LNCaP clone FGC (cell line): ENCODE data around the gene DOLPP1.
"Not testable (repeated sequence)": the region's sequence is repeated elsewhere in the genome, so short reads cannot be mapped to it uniquely, and the experiment has no call there.

Source experiments
- DNase-seq: peaks from one replicate; pipeline ENCODE4 v3.0.0-alpha.2; 2011; ENCODE audit warnings: low read depth
- H3K4me3 ChIP-seq: 2 replicates; pipeline ENCODE4 v1.5.1; 2011; ENCODE audit warnings: mild to moderate bottlenecking, low read depth, low read length, control low read depth
- TF ChIP-seq, protein P1 (sequence below): IDR thresholded peaks from 2 replicates; pipeline ENCODE4 v1.5.1; 2012; ENCODE audit warnings: mild to moderate bottlenecking; ENCODE audit not compliant: control insufficient read depth, insufficient read depth; ENCODE audit errors: extremely low read depth

Gene DOLPP1, protein sequence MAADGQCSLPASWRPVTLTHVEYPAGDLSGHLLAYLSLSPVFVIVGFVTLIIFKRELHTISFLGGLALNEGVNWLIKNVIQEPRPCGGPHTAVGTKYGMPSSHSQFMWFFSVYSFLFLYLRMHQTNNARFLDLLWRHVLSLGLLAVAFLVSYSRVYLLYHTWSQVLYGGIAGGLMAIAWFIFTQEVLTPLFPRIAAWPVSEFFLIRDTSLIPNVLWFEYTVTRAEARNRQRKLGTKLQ

DNA sequence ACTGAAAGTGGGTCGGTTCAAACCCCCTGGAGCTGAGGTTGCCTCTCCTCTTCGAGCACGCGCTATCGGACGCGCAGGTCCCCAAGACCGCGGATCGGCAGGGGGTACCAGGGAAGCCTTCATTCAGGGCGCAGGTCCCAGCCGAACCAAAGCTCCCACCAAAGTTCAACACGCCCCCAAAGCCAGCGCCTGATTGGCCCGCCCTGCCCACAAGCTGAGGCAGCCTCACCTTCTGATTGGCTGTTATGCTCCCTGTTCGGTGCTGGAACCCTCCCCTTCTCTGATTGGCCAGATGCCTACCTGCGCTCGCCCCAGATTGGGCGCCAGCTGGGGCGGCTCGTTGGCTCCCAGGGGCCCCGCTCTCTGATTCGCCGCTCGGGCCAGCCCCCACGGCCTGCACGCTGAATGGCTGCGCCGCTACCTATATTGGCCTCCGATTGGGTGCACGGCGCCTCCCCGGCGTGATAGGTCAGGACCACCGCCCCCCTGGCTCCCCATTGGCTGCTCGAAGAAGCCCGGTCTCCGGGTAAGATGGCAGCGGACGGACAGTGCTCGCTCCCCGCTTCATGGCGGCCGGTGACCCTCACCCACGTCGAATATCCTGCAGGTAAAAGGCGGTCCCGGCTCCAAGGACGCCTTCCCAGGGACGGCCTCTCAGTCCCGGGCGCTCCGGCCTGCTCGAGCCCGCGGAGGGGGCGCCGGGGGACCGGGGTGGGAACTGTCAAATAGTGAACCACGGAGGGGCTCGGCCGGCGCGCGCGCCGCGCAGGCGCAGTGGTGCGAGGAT, at the start of gene DOLPP1:
DOLPP1 (plus strand) TSS at position 511 of the 787 bp plus-strand sequence; CDS start at position 532, 21 bp downstream.
- TF ChIP-seq, protein P1, sequence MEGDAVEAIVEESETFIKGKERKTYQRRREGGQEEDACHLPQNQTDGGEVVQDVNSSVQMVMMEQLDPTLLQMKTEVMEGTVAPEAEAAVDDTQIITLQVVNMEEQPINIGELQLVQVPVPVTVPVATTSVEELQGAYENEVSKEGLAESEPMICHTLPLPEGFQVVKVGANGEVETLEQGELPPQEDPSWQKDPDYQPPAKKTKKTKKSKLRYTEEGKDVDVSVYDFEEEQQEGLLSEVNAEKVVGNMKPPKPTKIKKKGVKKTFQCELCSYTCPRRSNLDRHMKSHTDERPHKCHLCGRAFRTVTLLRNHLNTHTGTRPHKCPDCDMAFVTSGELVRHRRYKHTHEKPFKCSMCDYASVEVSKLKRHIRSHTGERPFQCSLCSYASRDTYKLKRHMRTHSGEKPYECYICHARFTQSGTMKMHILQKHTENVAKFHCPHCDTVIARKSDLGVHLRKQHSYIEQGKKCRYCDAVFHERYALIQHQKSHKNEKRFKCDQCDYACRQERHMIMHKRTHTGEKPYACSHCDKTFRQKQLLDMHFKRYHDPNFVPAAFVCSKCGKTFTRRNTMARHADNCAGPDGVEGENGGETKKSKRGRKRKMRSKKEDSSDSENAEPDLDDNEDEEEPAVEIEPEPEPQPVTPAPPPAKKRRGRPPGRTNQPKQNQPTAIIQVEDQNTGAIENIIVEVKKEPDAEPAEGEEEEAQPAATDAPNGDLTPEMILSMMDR: no peak
- DNase-seq: peak; percentile 97

DNA sequence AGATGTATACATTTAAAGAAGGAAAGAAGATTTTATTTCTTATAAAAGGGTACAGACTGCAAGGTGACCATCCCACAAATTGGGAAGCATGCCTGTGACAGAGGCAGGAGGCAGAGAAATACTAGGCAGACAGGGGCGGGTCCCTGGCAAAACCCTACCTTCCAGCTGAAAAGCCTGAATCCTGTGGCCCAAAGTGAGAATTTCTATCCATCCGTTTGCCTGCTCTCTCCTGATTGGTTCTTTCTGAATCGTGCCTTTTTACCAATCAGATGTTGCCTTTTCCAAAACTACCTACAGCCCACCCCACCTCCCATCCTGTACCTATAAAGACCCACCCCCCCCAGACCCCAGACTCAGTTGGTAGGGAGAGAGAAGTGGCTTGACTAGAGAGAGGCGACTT, 49.4 kb upstream of the DOLPP1 start:
- TF ChIP-seq, protein P1: no peak
- no peak overlapping the region for H3K4me3 ChIP-seq
- DNase-seq: no peak

More for the DNA sequence above, at the start of gene DOLPP1:
- peak within 1 kb of the TSS; percentile 87 for H3K4me3 ChIP-seq

DNA sequence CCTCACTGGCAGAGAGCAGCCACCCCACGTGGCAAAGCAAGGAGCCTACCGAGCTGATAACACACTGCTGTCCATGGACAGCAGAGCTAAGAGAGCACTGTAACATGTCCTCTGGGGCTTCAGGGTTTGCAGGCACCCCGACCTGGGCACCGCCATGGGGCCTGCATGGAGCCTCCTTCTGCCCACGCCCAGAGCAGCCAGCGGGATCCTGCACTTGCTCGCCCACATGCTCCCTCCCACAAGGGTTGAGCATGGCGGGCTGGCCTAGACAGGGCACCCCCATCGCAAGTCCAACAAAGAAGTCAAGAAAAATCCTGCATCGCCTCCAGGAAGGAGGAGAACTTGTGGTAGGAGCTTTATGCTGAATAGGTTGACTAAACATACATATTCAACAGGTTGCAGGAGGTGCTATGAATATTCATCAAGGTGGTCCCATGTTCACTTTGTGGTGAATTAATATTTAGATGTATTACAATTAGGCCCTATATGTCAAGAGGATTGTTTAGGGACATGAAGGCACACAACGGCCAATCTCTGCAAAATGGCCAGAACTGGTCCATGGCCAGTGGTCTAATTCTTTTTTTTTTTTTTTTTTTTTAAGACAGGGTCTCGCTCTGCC, 48.3 kb upstream of the DOLPP1 start:
- H3K4me3 ChIP-seq: no peak overlapping the region
- TF ChIP-seq, protein P1: no peak
- no peak for DNase-seq

DNA sequence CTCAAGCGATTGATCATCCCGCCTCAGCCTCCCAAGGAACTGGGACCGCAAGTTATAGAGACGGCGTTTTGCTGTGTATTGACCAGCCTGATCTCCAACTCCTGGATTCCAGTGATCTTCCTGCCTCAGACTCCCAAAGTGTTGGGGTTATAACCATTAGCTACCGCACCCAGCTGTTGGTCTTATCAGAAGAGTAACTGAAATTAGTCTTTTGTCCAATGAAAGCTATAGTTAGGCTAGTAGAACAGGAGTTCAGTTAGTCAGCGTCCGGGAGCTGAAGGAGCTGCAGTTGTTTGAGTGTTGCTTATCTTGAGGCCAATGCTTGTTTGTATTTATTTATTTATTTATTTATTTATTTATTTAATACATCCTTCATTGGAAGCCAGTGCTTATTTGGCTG, 47.7 kb upstream of the DOLPP1 start:
- no peak overlapping the region for H3K4me3 ChIP-seq
- TF ChIP-seq, protein P1: no peak
- no peak for DNase-seq

DNA sequence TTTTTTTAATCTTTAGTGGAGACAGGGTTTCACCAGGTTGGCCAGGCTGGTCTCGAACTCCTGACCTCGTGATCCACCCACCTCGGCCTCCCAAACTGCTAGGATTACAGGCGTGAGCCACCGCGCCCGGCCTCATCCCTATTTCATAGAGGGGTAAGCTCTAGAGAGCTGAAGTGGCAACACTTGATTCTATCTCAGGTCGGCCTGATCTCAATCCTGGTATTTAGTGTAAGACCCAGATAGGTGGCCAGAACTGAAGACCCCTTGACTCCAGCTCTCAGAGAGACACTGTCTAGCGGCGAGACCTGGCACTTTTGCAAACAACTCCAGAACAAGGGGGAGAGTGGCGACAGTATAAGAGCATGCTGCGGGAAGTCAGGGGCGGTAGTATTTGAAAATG, 45.1 kb upstream of the DOLPP1 start:
- H3K4me3 ChIP-seq: peak overlapping the region; percentile 98
- DNase-seq: not testable (repeated sequence)

DNA sequence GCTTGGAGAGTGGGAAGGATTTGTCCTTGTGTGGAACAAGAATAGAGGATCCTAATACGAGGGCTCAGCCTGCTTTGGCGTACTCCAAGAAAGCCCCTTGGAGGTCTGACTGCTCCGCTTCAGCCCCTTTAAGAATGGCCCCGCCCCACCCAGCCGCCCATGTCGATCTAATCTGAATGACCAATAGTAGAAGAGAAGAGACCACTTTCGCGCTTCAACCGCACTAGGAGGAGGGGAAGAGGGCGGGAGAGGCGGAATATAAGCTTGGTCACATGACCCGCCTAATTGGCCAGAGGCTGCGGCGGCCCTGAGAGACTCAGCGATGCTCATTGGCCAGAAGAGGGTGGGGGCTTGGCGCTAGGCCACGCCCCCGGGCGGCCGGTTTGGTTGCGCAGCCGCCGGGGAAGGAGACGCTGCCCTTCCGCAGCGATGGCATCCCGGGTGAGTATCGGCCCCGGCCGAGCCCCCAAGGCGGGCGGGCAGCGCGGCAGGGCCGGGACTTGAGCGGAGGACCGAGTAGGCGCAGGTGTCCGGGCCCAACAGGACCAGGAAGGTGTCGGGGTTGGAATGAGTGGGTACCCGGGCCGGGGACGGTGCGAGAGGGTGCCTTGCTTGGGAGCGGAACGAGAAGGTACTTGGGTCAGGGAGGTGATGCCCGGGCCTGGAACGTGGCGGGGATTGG, 44.5 kb upstream of the DOLPP1 start, which contains the start of gene MIGA2:
MIGA2 (plus strand) TSS at position 386 of the 682 bp plus-strand sequence. CDS start 3,969 bp downstream, outside the sequence.
- H3K4me3 ChIP-seq: peak within 1 kb of the TSS; percentile 98
- DNase-seq: peak; percentile 97
- TF ChIP-seq, protein P1: no peak
